ENCODE data around the gene FOCAD.

The FOCAD gene

DNA sequence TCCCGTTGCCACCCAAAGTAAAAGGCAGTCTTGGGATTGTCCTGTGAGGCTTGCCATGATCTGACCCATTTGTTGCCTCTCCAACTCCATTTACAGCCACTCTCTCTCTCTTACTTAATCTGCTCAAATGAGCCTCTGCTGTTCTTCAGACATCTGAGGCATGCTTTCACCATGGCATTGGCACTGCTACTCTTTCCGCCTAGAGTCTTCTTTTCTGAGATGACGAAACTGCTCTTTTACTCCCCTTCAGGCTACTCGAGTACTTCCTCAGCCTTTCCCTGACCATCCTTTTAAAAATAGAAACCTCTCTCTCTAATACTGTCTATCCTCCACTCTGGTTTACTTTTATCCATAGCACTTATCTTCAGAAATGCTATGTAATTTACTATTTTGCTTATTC lies 9.0 kb downstream of the FOCAD start:
- Histone ChIP-seq H3K4me2 (ENCODE audit: low read length) (no peak overlapping the region), H3F3A (ENCODE audit: insufficient read depth, low read length) (no peaks in the 10 kb centered on the region), H3K9me3 (ENCODE audit: low read length) (no peaks in the 10 kb centered on the region), H3K9me2 (ENCODE audit: low read depth, low read length) (no peaks in the 10 kb centered on the region), H2AFZ (ENCODE audit: low read length) (no peak overlapping the region), H3K27me3 (ENCODE audit: insufficient read depth, low read length) (no peaks in the 10 kb centered on the region), H3K27ac (ENCODE audit: low read depth, low read length, poor library complexity, severe bottlenecking) (no peak overlapping the region), H3K4me1 (ENCODE audit: insufficient read depth, low read length, severe bottlenecking) (no peaks in the 10 kb centered on the region), H3K4me3 (ENCODE audit: low read depth, low read length, poor library complexity, severe bottlenecking) (no peak overlapping the region), H3K9ac (ENCODE audit: low read length) (no peak overlapping the region), H3K79me2 (ENCODE audit: insufficient read depth, low read length) (no peaks in the 10 kb centered on the region), H4K20me1 (ENCODE audit: insufficient read depth, low read length) (no peaks in the 10 kb centered on the region), H3K36me3 (ENCODE audit: insufficient read depth, low read length) (no peaks in the 10 kb centered on the region)
- TF ChIP-seq, protein P1, sequence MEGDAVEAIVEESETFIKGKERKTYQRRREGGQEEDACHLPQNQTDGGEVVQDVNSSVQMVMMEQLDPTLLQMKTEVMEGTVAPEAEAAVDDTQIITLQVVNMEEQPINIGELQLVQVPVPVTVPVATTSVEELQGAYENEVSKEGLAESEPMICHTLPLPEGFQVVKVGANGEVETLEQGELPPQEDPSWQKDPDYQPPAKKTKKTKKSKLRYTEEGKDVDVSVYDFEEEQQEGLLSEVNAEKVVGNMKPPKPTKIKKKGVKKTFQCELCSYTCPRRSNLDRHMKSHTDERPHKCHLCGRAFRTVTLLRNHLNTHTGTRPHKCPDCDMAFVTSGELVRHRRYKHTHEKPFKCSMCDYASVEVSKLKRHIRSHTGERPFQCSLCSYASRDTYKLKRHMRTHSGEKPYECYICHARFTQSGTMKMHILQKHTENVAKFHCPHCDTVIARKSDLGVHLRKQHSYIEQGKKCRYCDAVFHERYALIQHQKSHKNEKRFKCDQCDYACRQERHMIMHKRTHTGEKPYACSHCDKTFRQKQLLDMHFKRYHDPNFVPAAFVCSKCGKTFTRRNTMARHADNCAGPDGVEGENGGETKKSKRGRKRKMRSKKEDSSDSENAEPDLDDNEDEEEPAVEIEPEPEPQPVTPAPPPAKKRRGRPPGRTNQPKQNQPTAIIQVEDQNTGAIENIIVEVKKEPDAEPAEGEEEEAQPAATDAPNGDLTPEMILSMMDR (IDR thresholded peaks at IDR 0.05; ENCODE audit: low read length), result no peak
- TF ChIP-seq EZH2 (IDR thresholded peaks at IDR 0.05; ENCODE audit: borderline replicate concordance, low read length), result no peak

GRCh38 chr9:20694248-20694647 lies 10.2 kb downstream of the FOCAD start:
- no peak overlapping the region for H2AFZ ChIP-seq (ENCODE audit: low read length)
- H3F3A ChIP-seq (ENCODE audit: insufficient read depth, low read length), result no peaks in the 10 kb centered on the region
- H3K9me3 ChIP-seq (ENCODE audit: low read length), result no peaks in the 10 kb centered on the region
- no peaks in the 10 kb centered on the region for H3K79me2 ChIP-seq (ENCODE audit: insufficient read depth, low read length)
- no peak overlapping the region for H3K27ac ChIP-seq (ENCODE audit: low read depth, low read length, poor library complexity, severe bottlenecking)
- H3K9ac ChIP-seq (ENCODE audit: low read length), result no peak overlapping the region
- no peak overlapping the region for H3K4me2 ChIP-seq (ENCODE audit: low read length)
- H3K27me3 ChIP-seq (ENCODE audit: insufficient read depth, low read length), result no peaks in the 10 kb centered on the region
- H3K4me1 ChIP-seq (ENCODE audit: insufficient read depth, low read length, severe bottlenecking), result no peaks in the 10 kb centered on the region
- no peaks in the 10 kb centered on the region for H4K20me1 ChIP-seq (ENCODE audit: insufficient read depth, low read length)
- no peaks in the 10 kb centered on the region for H3K36me3 ChIP-seq (ENCODE audit: insufficient read depth, low read length)
- H3K4me3 ChIP-seq (ENCODE audit: low read depth, low read length, poor library complexity, severe bottlenecking), result no peak overlapping the region
- TF ChIP-seq, protein P1 (IDR thresholded peaks at IDR 0.05; ENCODE audit: low read length), result no peak
- TF ChIP-seq EZH2 (IDR thresholded peaks at IDR 0.05; ENCODE audit: borderline replicate concordance, low read length), result no peak
- no peaks in the 10 kb centered on the region for H3K9me2 ChIP-seq (ENCODE audit: low read depth, low read length)

GRCh38 chr9:20697021-20697719 lies 13.1 kb downstream of the FOCAD start:
- Histone ChIP-seq H3K27me3 (ENCODE audit: insufficient read depth, low read length) (no peaks in the 10 kb centered on the region), H3K9me2 (ENCODE audit: low read depth, low read length) (no peaks in the 10 kb centered on the region), H3K4me1 (ENCODE audit: insufficient read depth, low read length, severe bottlenecking) (no peaks in the 10 kb centered on the region), H3K27ac (ENCODE audit: low read depth, low read length, poor library complexity, severe bottlenecking) (no peak overlapping the region), H3K4me3 (ENCODE audit: low read depth, low read length, poor library complexity, severe bottlenecking) (no peak overlapping the region), H3K9ac (ENCODE audit: low read length) (no peak overlapping the region), H3K4me2 (ENCODE audit: low read length) (no peak overlapping the region), H3F3A (ENCODE audit: insufficient read depth, low read length) (no peaks in the 10 kb centered on the region), H3K36me3 (ENCODE audit: insufficient read depth, low read length) (no peaks in the 10 kb centered on the region), H3K79me2 (ENCODE audit: insufficient read depth, low read length) (no peaks in the 10 kb centered on the region), H4K20me1 (ENCODE audit: insufficient read depth, low read length) (no peaks in the 10 kb centered on the region), H3K9me3 (ENCODE audit: low read length) (no peaks in the 10 kb centered on the region), H2AFZ (ENCODE audit: low read length) (no peak overlapping the region)
- no peak for TF ChIP-seq EZH2 (IDR thresholded peaks at IDR 0.05; ENCODE audit: borderline replicate concordance, low read length)
- TF ChIP-seq, protein P1 (IDR thresholded peaks at IDR 0.05; ENCODE audit: low read length), result no peak
